Measurements from ENCODE around the gene PNMA8A.

PNMA8A gene

GRCh38 chr19:46428239-46429135, 42.9 kb downstream of the PNMA8A start, which contains the start of gene PNMA8C:
TSS of gene PNMA8C (minus strand) at chr19:46428936. CDS start at chr19:46428359, 577 bp downstream.
- DNase-seq (ENCODE audit: low read depth in 4 of 4, low spot score in 1 of 4): peak in 1 of 4 experiments; percentile 35

GRCh38 chr19:46427518-46428045, 43.8 kb downstream of the PNMA8A start:
- DNase-seq (ENCODE audit: low read depth in 4 of 4, low spot score in 1 of 4): no peak

- DNase-seq (ENCODE audit: low read depth in 4 of 4, low spot score in 1 of 4): peak in 1 of 4 experiments; percentile 32
Observed at GRCh38 chr19:46426506-46427162, 44.7 kb downstream of the PNMA8A start.

- DNase-seq (ENCODE audit: low read depth in 4 of 4, low spot score in 1 of 4): no peak
Observed at GRCh38 chr19:46426035-46426505, 45.3 kb downstream of the PNMA8A start.

DNA sequence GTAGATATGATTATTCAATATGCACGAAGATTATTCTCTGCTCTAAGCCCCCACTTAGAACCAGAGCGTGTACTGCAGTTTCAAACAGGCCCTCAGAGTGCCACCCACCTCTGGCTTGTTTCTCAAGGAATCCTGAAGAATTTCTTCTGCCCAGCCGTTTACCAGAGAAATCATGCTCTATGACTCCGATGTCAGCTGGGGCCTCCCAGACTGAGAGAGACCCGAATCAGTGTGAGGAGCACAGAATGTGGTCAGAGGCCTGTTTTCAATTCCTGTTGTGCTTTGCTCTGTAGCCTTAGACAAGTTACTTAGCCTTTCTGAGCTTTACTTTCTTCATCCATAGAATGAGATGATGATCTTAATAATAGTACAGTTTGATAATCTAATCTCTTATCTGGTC, 48.2 kb downstream of the PNMA8A start:
- no peak for DNase-seq (ENCODE audit: low read depth in 4 of 4, low spot score in 1 of 4)

DNA sequence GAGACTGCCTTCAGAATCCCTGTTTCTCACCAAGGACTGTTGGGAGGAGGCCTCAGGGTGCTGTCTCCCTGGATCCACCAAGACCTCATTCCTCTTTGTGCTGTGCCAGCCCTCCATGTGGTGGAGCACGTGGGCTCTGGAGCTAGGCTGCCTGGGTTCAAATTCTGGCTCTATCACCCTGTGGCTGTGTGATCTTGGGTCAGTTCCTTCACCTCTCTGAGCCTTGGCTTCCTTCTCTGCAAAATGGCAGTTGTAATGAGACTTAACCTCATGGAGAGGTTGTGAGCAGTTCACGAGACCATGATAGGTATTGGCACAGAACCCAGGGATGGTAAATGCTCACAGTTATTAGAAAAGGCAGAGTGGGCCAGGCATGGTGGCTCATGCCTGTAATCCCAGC, 49.0 kb downstream of the PNMA8A start:
- no peak for DNase-seq (ENCODE audit: low read depth in 4 of 4, low spot score in 1 of 4)

GRCh38 chr19:46420056-46420455, 51.3 kb downstream of the PNMA8A start:
- no peak for DNase-seq (ENCODE audit: low read depth in 4 of 4, low spot score in 1 of 4)
